Measurements from ENCODE around the gene KCTD19. TPM values are rescaled to one million over a fixed set of nuclear protein-coding genes. Genes with fewer than 3 reads are reported as not detected.

KCTD19 gene
- total RNA-seq, 4 donors from 2014 or later, result not detected

DNA sequence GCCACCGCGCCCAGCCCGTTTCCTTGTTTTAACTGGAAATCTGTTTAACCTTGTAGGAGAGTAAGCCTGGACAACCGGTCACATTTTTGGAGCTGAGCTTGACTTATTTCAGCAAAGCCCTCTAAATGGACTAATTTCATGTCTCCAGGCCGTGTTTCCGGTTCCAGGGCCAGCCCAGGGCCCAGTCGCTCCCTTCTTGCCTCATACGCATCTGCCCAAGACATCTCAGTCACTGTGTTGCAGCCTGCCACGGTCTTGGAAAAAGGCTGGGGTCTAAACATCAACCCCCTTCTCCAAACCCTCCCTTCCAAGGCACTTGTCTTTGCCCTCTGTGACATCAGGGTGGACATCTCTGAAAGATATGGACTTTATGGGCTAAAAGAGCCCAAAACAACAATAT, 28.3 kb downstream of the KCTD19 start:
- no peak for DNase-seq (ENCODE audit: extremely low spot score)
- TF ChIP-seq EP300 (IDR thresholded peaks at IDR 0.05) (no peak), POLR2A (IDR thresholded peaks at IDR 0.05; ENCODE audit: low read depth) (no peak), POLR2AphosphoS5 (IDR thresholded peaks at IDR 0.05) (no peak)
- TF ChIP-seq, protein P1, sequence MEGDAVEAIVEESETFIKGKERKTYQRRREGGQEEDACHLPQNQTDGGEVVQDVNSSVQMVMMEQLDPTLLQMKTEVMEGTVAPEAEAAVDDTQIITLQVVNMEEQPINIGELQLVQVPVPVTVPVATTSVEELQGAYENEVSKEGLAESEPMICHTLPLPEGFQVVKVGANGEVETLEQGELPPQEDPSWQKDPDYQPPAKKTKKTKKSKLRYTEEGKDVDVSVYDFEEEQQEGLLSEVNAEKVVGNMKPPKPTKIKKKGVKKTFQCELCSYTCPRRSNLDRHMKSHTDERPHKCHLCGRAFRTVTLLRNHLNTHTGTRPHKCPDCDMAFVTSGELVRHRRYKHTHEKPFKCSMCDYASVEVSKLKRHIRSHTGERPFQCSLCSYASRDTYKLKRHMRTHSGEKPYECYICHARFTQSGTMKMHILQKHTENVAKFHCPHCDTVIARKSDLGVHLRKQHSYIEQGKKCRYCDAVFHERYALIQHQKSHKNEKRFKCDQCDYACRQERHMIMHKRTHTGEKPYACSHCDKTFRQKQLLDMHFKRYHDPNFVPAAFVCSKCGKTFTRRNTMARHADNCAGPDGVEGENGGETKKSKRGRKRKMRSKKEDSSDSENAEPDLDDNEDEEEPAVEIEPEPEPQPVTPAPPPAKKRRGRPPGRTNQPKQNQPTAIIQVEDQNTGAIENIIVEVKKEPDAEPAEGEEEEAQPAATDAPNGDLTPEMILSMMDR (IDR thresholded peaks at IDR 0.05), result no peak
- Histone ChIP-seq H3K4me1 (peaks cover 0 to 13% (median 2%) of the 10 kb centered on the region in 4 donors), H3K9me3 (no peaks in the 10 kb centered on the region), H3K27ac (replicated peaks in 1 of 4) (no peak overlapping the region), H3K27me3 (peaks cover 0 to 5% (median 0%) of the 10 kb centered on the region in 4 donors), H3K36me3 (no peaks in the 10 kb centered on the region), H3K4me3 (no peak overlapping the region)
- intact Hi-C loops (cut with DNase I), result no loop called here
- 97% methylated on average over 9 of the region's 9 CpGs for WGBS

DNA sequence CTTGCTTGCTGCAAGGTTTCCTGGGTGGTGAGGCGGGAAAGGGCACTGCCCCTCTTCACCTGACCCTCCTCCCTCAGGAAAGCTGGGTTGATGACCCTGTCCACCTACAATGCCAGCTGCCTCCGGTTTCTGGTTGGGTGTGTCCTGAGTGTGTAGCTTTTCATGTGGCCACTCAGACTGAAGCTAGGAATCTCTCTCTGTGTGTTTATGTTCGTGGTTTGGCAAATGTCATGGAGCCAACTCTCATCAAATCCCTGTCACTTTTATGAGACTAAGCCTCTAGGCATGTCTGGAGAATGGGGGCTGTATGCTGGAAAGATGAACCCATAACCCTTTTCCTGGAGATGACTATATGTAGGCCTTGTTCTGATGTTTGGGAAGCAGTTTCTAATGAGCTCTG, 30.1 kb downstream of the KCTD19 start:
- intact Hi-C loops (cut with DNase I), result no loop called here
- Histone ChIP-seq H3K9me3 (no peaks in the 10 kb centered on the region), H3K4me3 (no peak overlapping the region), H3K36me3 (no peaks in the 10 kb centered on the region), H3K4me1 (peaks cover 0 to 7% (median under 1%) of the 10 kb centered on the region in 4 donors), H3K27ac (replicated peaks in 1 of 4) (no peak overlapping the region), H3K27me3 (peaks cover 0 to 5% (median 0%) of the 10 kb centered on the region in 4 donors)
- TF ChIP-seq, protein P1 (IDR thresholded peaks at IDR 0.05), result no peak
- TF ChIP-seq POLR2A (IDR thresholded peaks at IDR 0.05; ENCODE audit: low read depth), result no peak
- TF ChIP-seq EP300 (IDR thresholded peaks at IDR 0.05), result no peak
- TF ChIP-seq POLR2AphosphoS5 (IDR thresholded peaks at IDR 0.05), result no peak
- 52% methylated on average over 3 of the region's 3 CpGs for WGBS
- DNase-seq (ENCODE audit: extremely low spot score), result no peak

DNA sequence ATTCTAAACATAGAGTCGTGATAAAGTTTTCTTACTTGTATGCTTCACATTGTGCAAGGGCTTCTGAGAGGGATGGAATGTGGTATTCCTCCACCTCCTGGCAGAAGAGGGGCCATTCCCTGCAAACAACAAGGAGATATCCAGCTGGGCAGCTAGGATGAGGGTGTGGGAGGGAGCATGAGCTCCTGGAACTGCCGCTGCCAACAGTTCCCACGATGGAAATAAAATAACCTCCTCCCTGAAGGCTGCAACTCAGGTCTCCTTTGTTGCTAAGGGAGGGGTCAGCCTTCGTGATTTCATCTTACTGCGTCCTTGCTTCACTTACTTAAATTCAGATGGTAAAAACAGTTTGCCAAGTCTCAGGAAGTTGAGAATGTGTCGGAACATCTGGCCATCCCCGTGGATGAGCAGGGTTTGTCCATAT, 31.6 kb downstream of the KCTD19 start:
- no peaks in the 10 kb centered on the region for H3K36me3 ChIP-seq
- H3K4me1 ChIP-seq, result no peaks in the 10 kb centered on the region
- no peak overlapping the region for H3K4me3 ChIP-seq
- intact Hi-C loops (cut with DNase I), result no loop called here
- DNase-seq (ENCODE audit: extremely low spot score), result no peak
- 63% methylated on average over 7 of the region's 7 CpGs for WGBS
- no peak overlapping the region for H3K27ac ChIP-seq (replicated peaks in 1 of 4)
- peaks cover 0 to 5% (median 0%) of the 10 kb centered on the region in 4 donors for H3K27me3 ChIP-seq
- TF ChIP-seq POLR2AphosphoS5 (IDR thresholded peaks at IDR 0.05) (no peak), POLR2A (IDR thresholded peaks at IDR 0.05; ENCODE audit: low read depth) (no peak), EP300 (IDR thresholded peaks at IDR 0.05) (no peak)
- TF ChIP-seq, protein P1 (IDR thresholded peaks at IDR 0.05), result no peak
- H3K9me3 ChIP-seq, result no peaks in the 10 kb centered on the region

DNA sequence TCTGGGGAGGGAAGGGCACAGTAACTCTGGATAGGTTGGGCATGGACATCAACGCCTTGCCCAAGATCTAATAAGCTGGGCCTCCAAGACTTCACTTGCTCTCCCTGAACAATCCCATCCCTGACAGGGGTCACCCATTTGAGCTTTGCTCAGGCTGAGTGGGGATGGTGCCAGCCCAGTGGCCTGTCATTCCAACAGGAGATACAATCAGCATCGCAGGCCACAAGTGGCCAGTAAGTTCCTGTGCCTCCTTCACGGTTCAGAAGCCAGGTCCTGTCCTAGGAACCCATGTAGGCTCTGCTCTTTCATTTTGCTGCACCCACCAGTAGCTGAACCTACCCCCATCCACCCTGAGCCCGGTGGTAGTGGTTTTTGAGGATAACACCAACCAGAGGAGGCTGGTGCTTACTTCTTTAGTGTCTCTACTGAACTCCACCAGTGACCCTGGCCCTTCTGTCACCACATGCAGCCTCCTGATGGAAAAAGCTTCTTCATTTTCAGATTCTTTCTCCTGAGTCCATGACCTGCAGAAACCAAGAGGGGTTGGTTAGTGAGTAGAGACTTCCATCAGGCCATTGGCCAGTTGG, 32.3 kb downstream of the KCTD19 start:
- Histone ChIP-seq H3K4me3 (no peak overlapping the region), H3K4me1 (no peaks in the 10 kb centered on the region), H3K36me3 (no peaks in the 10 kb centered on the region), H3K27ac (replicated peaks in 1 of 4) (no peak overlapping the region), H3K9me3 (no peaks in the 10 kb centered on the region), H3K27me3 (peaks cover 0 to 5% (median 0%) of the 10 kb centered on the region in 4 donors)
- 85% methylated on average over 2 of the region's 4 CpGs for WGBS
- no peak for DNase-seq (ENCODE audit: extremely low spot score)
- no peak for TF ChIP-seq EP300 (IDR thresholded peaks at IDR 0.05)
- TF ChIP-seq POLR2A (IDR thresholded peaks at IDR 0.05; ENCODE audit: low read depth), result no peak
- TF ChIP-seq, protein P1 (IDR thresholded peaks at IDR 0.05), result no peak
- intact Hi-C loops (cut with DNase I), result no loop called here

DNA sequence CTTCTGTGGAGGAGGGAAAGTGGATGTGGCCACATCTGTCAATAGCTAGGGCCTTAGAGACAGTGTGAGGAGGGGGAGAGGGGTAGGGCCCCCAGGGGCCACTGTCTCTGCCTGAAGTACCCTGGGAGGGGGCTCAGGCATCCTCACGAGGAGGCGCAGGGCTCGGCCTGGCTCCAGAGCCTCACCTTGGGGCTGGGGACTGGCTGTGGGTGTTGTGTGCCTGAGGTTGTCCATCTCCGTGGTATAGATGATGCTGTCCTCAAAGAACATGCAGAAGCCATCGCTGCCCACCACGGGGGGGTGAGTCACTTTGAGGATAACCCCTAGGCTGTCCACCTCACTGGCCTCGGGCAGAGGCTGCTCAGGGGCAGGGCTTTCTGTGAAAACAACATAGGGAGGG, 35.1 kb downstream of the KCTD19 start:
- TF ChIP-seq, protein P1 (IDR thresholded peaks at IDR 0.05), result no peak
- TF ChIP-seq EP300 (IDR thresholded peaks at IDR 0.05) (no peak), POLR2AphosphoS5 (IDR thresholded peaks at IDR 0.05) (no peak), POLR2A (IDR thresholded peaks at IDR 0.05; ENCODE audit: low read depth) (no peak)
- intact Hi-C loops (cut with DNase I), result no loop called here
- H3K27ac ChIP-seq (replicated peaks in 1 of 4), result no peak overlapping the region

More for the DNA sequence above, 35.1 kb downstream of the KCTD19 start:
- DNase-seq (ENCODE audit: extremely low spot score), result no peak
- Histone ChIP-seq H3K9me3 (no peaks in the 10 kb centered on the region), H3K4me3 (no peak overlapping the region), H3K36me3 (no peaks in the 10 kb centered on the region), H3K4me1 (no peaks in the 10 kb centered on the region), H3K27me3 (no peaks in the 10 kb centered on the region)
- WGBS, result 94% methylated on average over 4 of the region's 7 CpGs

Measured in esophagus muscularis mucosa (tissue), 4 donors.